COLO668 (cell line): Measurements from ENCODE around the gene RPL7A.
"Not testable (repeated sequence)": the region's sequence is repeated elsewhere in the genome, so short reads cannot be mapped to it uniquely, and the experiment has no call there.

Experiments used
- DNase-seq: peaks from one replicate; lab custom pipeline; 2025; ENCODE audit not compliant: unreplicated experiment; lab: John Stamatoyannopoulos, UW

RPL7A gene

DNA sequence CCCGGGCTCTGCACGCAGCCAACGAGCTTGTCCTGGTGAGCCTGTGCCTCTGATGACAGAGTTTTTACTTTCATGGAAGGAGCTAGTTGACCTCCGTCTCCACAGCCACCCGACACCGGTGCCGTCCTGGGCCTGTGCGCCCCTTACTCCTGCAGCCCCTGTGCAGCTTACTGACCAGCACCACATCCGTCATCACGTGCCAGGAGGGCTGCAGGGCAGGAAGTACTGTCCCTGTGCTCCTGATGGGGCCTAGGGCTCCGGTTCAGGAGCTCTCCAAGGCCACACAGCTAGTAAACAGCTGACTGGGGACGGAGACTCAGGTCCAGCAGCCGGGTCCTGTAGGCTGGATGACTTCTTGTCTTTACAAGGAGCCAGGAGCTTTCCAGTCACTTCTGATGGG, 38.3 kb downstream of the RPL7A start:
- no peak for DNase-seq

DNA sequence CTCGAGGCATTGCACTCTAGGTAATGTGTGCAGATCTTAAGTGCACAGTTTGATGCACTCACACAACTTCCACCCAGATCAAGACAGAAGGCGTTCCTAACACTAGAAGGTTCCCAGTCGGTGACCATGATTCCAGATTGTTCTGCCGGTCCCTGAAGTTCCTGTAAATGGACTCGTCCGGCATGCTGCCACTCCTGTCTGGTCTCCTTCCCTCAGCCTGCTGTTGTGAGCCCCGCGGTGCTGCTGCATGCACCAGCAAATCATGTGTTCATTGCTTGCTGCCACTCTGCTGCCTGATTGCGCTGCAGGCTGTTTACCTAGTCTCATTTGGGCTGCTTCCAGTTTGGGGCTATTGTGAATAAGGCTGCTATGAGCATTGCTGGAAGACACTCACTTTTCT, 39.7 kb downstream of the RPL7A start:
- no peak for DNase-seq

GRCh38 chr9:133389025-133389557, 41.1 kb downstream of the RPL7A start:
- DNase-seq = no peak

- DNase-seq = no peak
These were observed 41.5 kb downstream of the RPL7A start for GRCh38 chr9:133389562-133389961.

- no peak for DNase-seq
These were observed 42.7 kb downstream of the RPL7A start for GRCh38 chr9:133390713-133391112.

DNA sequence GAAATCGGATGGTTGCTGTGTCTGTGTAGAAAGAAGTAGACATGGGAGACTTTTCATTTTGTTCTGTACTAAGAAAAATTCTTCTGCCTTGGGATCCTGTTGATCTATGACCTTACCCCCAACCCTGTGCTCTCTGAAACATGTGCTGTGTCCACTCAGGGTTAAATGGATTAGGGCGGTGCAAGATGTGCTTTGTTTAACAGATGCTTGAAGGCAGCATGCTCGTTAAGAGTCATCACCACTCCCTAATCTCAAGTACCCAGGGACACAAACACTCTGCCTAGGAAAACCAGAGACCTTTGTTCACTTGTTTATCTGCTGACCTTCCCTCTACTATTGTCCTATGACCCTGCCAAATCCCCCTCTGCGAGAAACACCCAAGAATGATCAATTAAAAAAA, 43.4 kb downstream of the RPL7A start:
- not testable (repeated sequence) for DNase-seq

DNA sequence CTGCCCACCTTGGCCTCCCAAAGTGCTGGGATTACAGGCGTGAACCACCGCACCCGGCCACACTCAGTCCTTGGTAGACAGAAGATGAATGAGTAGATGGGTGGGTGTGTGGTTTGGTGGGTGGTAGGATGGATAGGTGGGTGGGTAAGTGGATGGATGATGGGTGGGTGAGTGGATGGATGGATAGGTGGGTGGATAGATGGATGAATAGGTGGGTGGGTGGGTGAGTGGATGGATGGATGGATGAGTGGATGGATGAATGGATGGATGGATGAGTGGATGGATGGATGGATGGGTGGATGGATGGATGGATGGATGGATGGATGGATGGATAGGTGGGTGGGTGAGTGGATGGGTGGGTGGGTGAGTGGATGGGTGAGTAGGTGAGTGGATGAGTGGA, 44.3 kb downstream of the RPL7A start:
- not testable (repeated sequence) for DNase-seq

- DNase-seq = no peak
These were observed 45.4 kb downstream of the RPL7A start for GRCh38 chr9:133393399-133393798.

DNA sequence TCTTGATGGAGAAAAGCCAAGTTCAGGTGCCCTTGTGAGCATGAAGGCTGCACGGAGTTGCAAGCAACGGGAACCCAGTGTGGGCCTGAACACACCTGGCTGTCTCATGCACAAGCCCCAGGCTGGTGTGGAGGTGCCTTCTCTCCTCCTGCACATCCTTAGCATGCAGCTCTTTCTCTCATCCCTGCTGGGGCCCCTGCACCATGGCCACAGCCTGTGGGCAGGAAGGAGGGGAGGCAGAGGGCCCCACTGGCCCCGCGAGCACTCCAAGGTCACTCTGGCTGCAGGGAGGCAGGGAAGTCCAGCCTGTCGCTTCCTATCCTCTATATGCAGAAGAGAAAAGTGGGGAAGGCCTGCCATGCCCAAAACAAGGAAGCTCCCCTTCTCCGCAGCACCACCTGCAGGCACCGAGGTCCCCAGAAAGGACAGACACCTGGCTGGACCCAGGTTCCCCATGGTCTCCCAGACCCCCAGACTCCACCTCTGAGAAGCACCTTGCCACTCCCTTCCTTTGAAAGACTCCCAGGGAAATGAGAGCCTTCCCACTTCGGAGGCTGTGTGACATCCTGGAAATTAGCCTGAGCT, 46.8 kb downstream of the RPL7A start:
- peak; percentile 6 for DNase-seq

GRCh38 chr9:133396952-133397351, 48.9 kb downstream of the RPL7A start:
- DNase-seq = no peak

GRCh38 chr9:133397370-133397769, 49.4 kb downstream of the RPL7A start:
- no peak for DNase-seq

- DNase-seq = no peak
These were observed 49.9 kb downstream of the RPL7A start for GRCh38 chr9:133397895-133398294.

DNA sequence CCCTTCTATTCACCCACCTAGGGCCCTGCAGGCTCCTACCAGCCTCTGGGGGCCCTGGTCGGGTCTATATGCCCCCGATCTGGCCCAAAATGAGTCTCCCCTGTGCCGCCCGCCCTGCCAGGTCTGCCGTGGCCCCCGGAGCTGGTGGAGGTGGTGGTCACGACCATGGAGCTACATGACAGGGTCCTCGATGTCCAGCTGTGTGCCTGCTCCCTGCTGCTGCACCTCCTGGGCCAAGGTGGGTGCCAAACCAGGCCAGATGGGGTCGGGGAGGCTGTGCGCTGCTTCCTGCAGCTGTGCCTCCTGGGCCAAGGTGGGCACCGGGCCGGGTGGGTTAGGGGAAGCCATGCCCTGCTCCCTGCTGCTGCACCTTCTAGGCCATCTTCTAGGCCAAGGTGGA, 52.3 kb downstream of the RPL7A start:
- no peak for DNase-seq
